Lower leg skin (tissue), 4 donors: ENCODE data around the gene PLXDC1. TPM values are rescaled to one million over a fixed set of nuclear protein-coding genes. Genes with fewer than 3 reads are reported as not detected.

ENCODE experiments used
- DNase-seq, 2 donors: peaks; one replicate each; pipeline ENCODE4 v3.0.0-alpha.2; 2019; ENCODE audit warnings: low spot score in 2 of 2
- H3K4me3 ChIP-seq: fragments of 200-600 bp; sonication (generic); 2 replicates; pipeline ENCODE4 v1.5.1; 2017; ENCODE audit warnings: mild to moderate bottlenecking, low read depth; ENCODE audit not compliant: poor library complexity, severe bottlenecking
- CTCF ChIP-seq, 3 donors: fragments of 450-650 bp; IDR thresholded peaks; one replicate each; pipeline ENCODE4 v1.5.1; 2016; ENCODE audit warnings: antibody characterized with exemption in 3 of 3, mild to moderate bottlenecking in 3 of 3, moderate library complexity in 2 of 3
- POLR2A ChIP-seq, 2 donors: fragments of 450-650 bp; IDR thresholded peaks; one replicate each; pipeline ENCODE4 v1.6.1; 2016 to 2017; ENCODE audit warnings: antibody characterized with exemption in 2 of 2, mild to moderate bottlenecking in 1 of 2, moderate library complexity in 1 of 2
- WGBS, 2 donors: methylation state at CpG; one replicate each; pipeline ENCODE4 v1.1.5; 2018; 5-methylcytosine and 5-hydroxymethylcytosine counted together
- intact Hi-C: fragments of 100-400 bp; cut with DNase I; formaldehyde crosslinking; loops from one replicate; pipeline ENCODE4 v1.15.0; 2023; ENCODE audit warnings: low total_unique reads
- total RNA-seq, 4 donors: library from RNA; depleted of rRNA; stranded (reverse); fragments of >200 nt; gene quantifications; one replicate each; pipeline ENCODE4 v1.1.0, GENCODE V29; 2016

Gene PLXDC1
- total RNA-seq, 4 donors from 2014 or later = 2.7 to 8.1 (median 5.2) TPM

- intact Hi-C loops = no loop called here
- H3K4me3 ChIP-seq = no peak overlapping the region
- no peak for DNase-seq
- no peak for TF ChIP-seq POLR2A (IDR thresholded peaks at IDR 0.05)
- no peak for TF ChIP-seq CTCF (IDR thresholded peaks at IDR 0.05)
- WGBS, 2 donors = 69 to 80% methylated on average over 2 to 4 of the region's 4 CpGs
Observed at GRCh38 chr17:39071573-39071972, 79.9 kb downstream of the PLXDC1 start.

GRCh38 chr17:39069114-39069756, 82.2 kb downstream of the PLXDC1 start:
- no peak overlapping the region for H3K4me3 ChIP-seq
- peak in 1 of 3 donors; percentile 14 for TF ChIP-seq CTCF (IDR thresholded peaks at IDR 0.05)
- TF ChIP-seq POLR2A (IDR thresholded peaks at IDR 0.05) = no peak
- no peak for DNase-seq
- intact Hi-C loops = no loop called here
- WGBS, 2 donors = 70 to 80% methylated on average over 8 of the region's 8 CpGs

- intact Hi-C loops = no loop called here
- no peak for DNase-seq
- WGBS, 2 donors = 64 to 70% methylated on average over 5 of the region's 5 CpGs
Observed at GRCh38 chr17:39064819-39065218, 86.6 kb downstream of the PLXDC1 start.

GRCh38 chr17:39064374-39064773, 87.1 kb downstream of the PLXDC1 start:
- 46 to 50% methylated on average over 5 of the region's 5 CpGs for WGBS, 2 donors
- no peak overlapping the region for H3K4me3 ChIP-seq
- no peak for DNase-seq
- intact Hi-C loops = no loop called here
- TF ChIP-seq POLR2A (IDR thresholded peaks at IDR 0.05) (no peak), CTCF (IDR thresholded peaks at IDR 0.05) (no peak)

More at GRCh38 chr17:39064819-39065218, 86.6 kb downstream of the PLXDC1 start:
- H3K4me3 ChIP-seq = no peak overlapping the region
- no peak for TF ChIP-seq POLR2A (IDR thresholded peaks at IDR 0.05)
- no peak for TF ChIP-seq CTCF (IDR thresholded peaks at IDR 0.05)

GRCh38 chr17:39063681-39064069, 87.8 kb downstream of the PLXDC1 start:
- whole genome bisulfite sequencing, 2 donors = 47 to 72% methylated on average over 1 of the region's 1 CpG
- no peak overlapping the region for H3K4me3 ChIP-seq
- TF ChIP-seq POLR2A (IDR thresholded peaks at IDR 0.05) (no peak), CTCF (IDR thresholded peaks at IDR 0.05) (no peak)
- intact Hi-C loops = no loop called here
- DNase-seq = no peak
